SK-N-SH (cell line): ENCODE data around the gene NT5C1B. TPM values are rescaled to one million over a fixed set of nuclear protein-coding genes. Genes with fewer than 3 reads are reported as not detected.

Experiments
- CTCF ChIA-PET: fragments of 300-600, 350-600 bp; formaldehyde crosslinking; extraction: SDS; loops from one replicate; lab custom pipeline; 2021; lab: Yijun Ruan, JAX
- POLR2A ChIA-PET: fragments of 350-600 bp; sonication (Branson Sonifier 250); formaldehyde crosslinking; extraction: SDS; loops from one replicate; lab custom pipeline; 2020; ENCODE audit warnings: antibody characterized with exemption, inconsistent platforms; lab: Yijun Ruan, JAX
- DNase-seq: peaks from one replicate; pipeline ENCODE4 v3.0.0; 2012
- H2AFZ ChIP-seq: fragments of 200-600 bp; sonication (generic); 2 replicates; pipeline ENCODE4 v1.8.1; 2016; ENCODE audit warnings: antibody characterized with exemption, mild to moderate bottlenecking, low read depth
- H3F3A ChIP-seq: fragments of 200-600 bp; sonication (generic); replicated peaks from 2 replicates; pipeline ENCODE3; 2016; ENCODE audit warnings: antibody characterized with exemption, mild to moderate bottlenecking; ENCODE audit not compliant: insufficient read depth
- H3K27ac ChIP-seq, 2 experiments: fragments of 200-500 bp in 1 of 2; fragments of 200-600 bp in 1 of 2; sonication (Bioruptor generic) in 1 of 2; sonication (generic), shearing (Covaris generic) in 1 of 2; 2 replicates each; pipeline versions ENCODE4 v1.5.1 to v1.6.1; 2014 to 2016; ENCODE audit warnings: low read depth in 2 of 2, inconsistent platforms in 1 of 2, low read length in 1 of 2, mild to moderate bottlenecking in 1 of 2, mixed read lengths in 1 of 2
- H3K27me3 ChIP-seq: fragments of 200-600 bp; sonication (generic), shearing (Covaris generic); 2 replicates; pipeline ENCODE4 v1.6.1; 2016; ENCODE audit warnings: mixed run types; ENCODE audit not compliant: insufficient read depth
- H3K36me3 ChIP-seq, 2 experiments: fragments of 200-500 bp in 1 of 2; fragments of 200-600 bp in 1 of 2; sonication (Bioruptor generic) in 1 of 2; sonication (generic) in 1 of 2; replicated peaks in 1 of 2; 2 replicates each; pipeline versions ENCODE3 to v1.5.1; 2014 to 2016; ENCODE audit warnings: low read length in 1 of 2, mild to moderate bottlenecking in 1 of 2; ENCODE audit not compliant: insufficient read depth in 2 of 2, control insufficient read depth in 1 of 2
- H3K4me1 ChIP-seq, 2 experiments: fragments of 200-500 bp in 1 of 2; fragments of 200-600 bp in 1 of 2; sonication (Bioruptor generic) in 1 of 2; sonication (generic), shearing (Covaris generic) in 1 of 2; 2 replicates each; pipeline versions ENCODE4 v1.5.1 to v1.6.1; 2014 to 2016; ENCODE audit warnings: low read depth in 1 of 2, low read length in 1 of 2, mixed run types in 1 of 2; ENCODE audit not compliant: insufficient read depth in 2 of 2, control insufficient read depth in 1 of 2
- H3K4me2 ChIP-seq: fragments of 200-600 bp; sonication (generic), shearing (Covaris generic); 2 replicates; pipeline ENCODE4 v1.6.1; 2017; ENCODE audit warnings: mixed run types
- H3K4me3 ChIP-seq, 2 experiments: fragments of 200-500 bp in 1 of 2; fragments of 200-600 bp in 1 of 2; sonication (Bioruptor generic) in 1 of 2; sonication (generic), shearing (Covaris generic) in 1 of 2; 2 replicates each; pipeline versions ENCODE4 v1.5.1 to v1.8.1; 2014 to 2016; ENCODE audit warnings: low read depth in 2 of 2, inconsistent platforms in 1 of 2, low read length in 1 of 2, mild to moderate bottlenecking in 1 of 2, mixed read lengths in 1 of 2, moderate library complexity in 1 of 2
- H3K79me2 ChIP-seq: fragments of 200-600 bp; sonication (generic); 2 replicates; pipeline ENCODE4 v1.8.1; 2017; ENCODE audit warnings: mild to moderate bottlenecking; ENCODE audit not compliant: insufficient read depth
- H3K9ac ChIP-seq: fragments of 200-600 bp; sonication (generic); 2 replicates; pipeline ENCODE4 v1.6.1; 2017; ENCODE audit warnings: mixed run types
- H3K9me2 ChIP-seq: fragments of 200-600 bp; sonication (generic); 2 replicates; pipeline ENCODE4 v1.6.1; 2017; ENCODE audit warnings: mixed run types
- H3K9me3 ChIP-seq: fragments of 200-600 bp; sonication (generic); 2 replicates; pipeline ENCODE4 v1.6.1; 2017; ENCODE audit warnings: mixed run types, mild to moderate bottlenecking, moderate library complexity
- H4K20me1 ChIP-seq: fragments of 200-600 bp; sonication (generic); 2 replicates; pipeline ENCODE4 v1.6.1; 2017; ENCODE audit warnings: mild to moderate bottlenecking, mixed run types; ENCODE audit not compliant: insufficient read depth
- CHD2 ChIP-seq: fragments of 150-350 bp; IDR thresholded peaks from 2 replicates; pipeline ENCODE4 v1.6.1; 2018; ENCODE audit warnings: low read length; ENCODE audit not compliant: partially characterized antibody
- FOSL2 ChIP-seq: IDR thresholded peaks from 2 replicates; pipeline ENCODE4 v1.4.0; 2012; ENCODE audit warnings: low read depth, mild to moderate bottlenecking, moderate library complexity, borderline replicate concordance
- MEF2A ChIP-seq: IDR thresholded peaks from 2 replicates; pipeline ENCODE4 v1.4.0; 2012; ENCODE audit warnings: low read depth, borderline replicate concordance
- MXI1 ChIP-seq: IDR thresholded peaks from 2 replicates; pipeline ENCODE4 v1.6.1; 2012; ENCODE audit warnings: mild to moderate bottlenecking, low read depth, low read length, improper control_type of control experiment
- NFIC ChIP-seq: IDR thresholded peaks from 2 replicates; pipeline ENCODE4 v1.4.0; 2012; ENCODE audit warnings: borderline replicate concordance
- POLR2AphosphoS5 ChIP-seq: IDR thresholded peaks from 2 replicates; pipeline ENCODE4 v1.6.1; 2012; ENCODE audit warnings: low read depth, low read length
- RAD21 ChIP-seq: IDR thresholded peaks from 2 replicates; pipeline ENCODE4 v1.6.1; 2012; ENCODE audit warnings: mild to moderate bottlenecking, low read length
- RXRA ChIP-seq: IDR thresholded peaks from 2 replicates; pipeline ENCODE4 v1.4.0; 2012; ENCODE audit warnings: low read depth, mild to moderate bottlenecking, borderline replicate concordance
- TEAD4 ChIP-seq: IDR thresholded peaks from 2 replicates; pipeline ENCODE4 v1.4.0; 2012; ENCODE audit warnings: mild to moderate bottlenecking, borderline replicate concordance; ENCODE audit not compliant: insufficient read depth
- YY1 ChIP-seq: IDR thresholded peaks from 2 replicates; pipeline ENCODE4 v1.4.0; 2012; ENCODE audit warnings: low read depth, mild to moderate bottlenecking
- WGBS: methylation state at CpG from one replicate; pipeline ENCODE4 v1.1.6; 2017; ENCODE audit warnings: low lambda C conversion rate; 5-methylcytosine and 5-hydroxymethylcytosine counted together
- polyA plus RNA-seq, 3 experiments: library from polyadenylated mRNA; depleted of rRNA; stranded (reverse); fragments of >200 nt; gene quantifications; 2 replicates each; pipeline ENCODE4 v1.2.3, GENCODE V29; 2012
- TF ChIP-seq, protein P1 (sequence below): IDR thresholded peaks from 2 replicates; pipeline ENCODE4 v1.4.0; 2012; ENCODE audit warnings: low read depth, borderline replicate concordance
- TF ChIP-seq, protein P2 (sequence below): fragments of 200-600 bp; sonication (generic); IDR thresholded peaks from 2 replicates; pipeline ENCODE4 v1.6.1; 2017; ENCODE audit warnings: antibody characterized with exemption, mild to moderate bottlenecking, moderate library complexity
- TF ChIP-seq, protein P3 (sequence below): IDR thresholded peaks from 2 replicates; pipeline ENCODE4; 2012

NT5C1B gene
- polyA plus RNA-seq, 1 of the 3 experiments (the other 2 are of a cell fraction) = not detected

DNA sequence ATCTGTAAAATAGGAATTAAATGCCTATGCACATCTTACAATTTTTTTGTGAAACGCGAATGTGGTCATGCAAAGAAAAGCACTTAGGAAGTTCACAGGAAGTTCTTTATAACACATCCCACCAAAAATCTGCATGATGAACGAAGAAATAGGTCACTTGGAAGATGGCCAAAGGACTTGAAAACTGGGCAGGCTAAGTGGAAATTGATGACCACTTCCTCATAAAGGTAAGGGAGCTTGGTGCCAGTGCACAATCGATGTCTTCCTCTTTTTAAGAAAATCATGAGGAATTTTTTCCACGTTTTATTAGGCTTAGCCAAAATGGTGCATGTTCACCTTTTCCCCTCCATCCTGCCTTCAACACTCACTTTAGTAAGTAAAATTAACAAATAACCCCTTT lies 8.2 kb upstream of the NT5C1B start:
- no peak for TF ChIP-seq RXRA
- TF ChIP-seq FOSL2 = no peak
- peak; percentile 17 for TF ChIP-seq NFIC
- no peak for DNase-seq
- H3K9ac ChIP-seq = no peak overlapping the region
- ChIA-PET CTCF (no interaction called here), POLR2A (no interaction called here)
- H2AFZ ChIP-seq = no peak overlapping the region
- H4K20me1 ChIP-seq = no peaks in the 10 kb centered on the region
- no peak overlapping the region for H3K4me2 ChIP-seq
- no peaks in the 10 kb centered on the region for H3K27me3 ChIP-seq
- H3K27ac ChIP-seq = no peak overlapping the region
- no peaks in the 10 kb centered on the region for H3K9me3 ChIP-seq
- peaks cover 25% of the 10 kb centered on the region for H3F3A ChIP-seq
- H3K4me3 ChIP-seq = no peak overlapping the region
- peaks cover 16 to 22% of the 10 kb centered on the region in 2 experiments for H3K4me1 ChIP-seq
- H3K9me2 ChIP-seq = no peaks in the 10 kb centered on the region
- 86% methylated on average over 5 of the region's 5 CpGs for WGBS
- H3K36me3 ChIP-seq = peaks cover 0 to 3% of the 10 kb centered on the region in 2 experiments
- H3K79me2 ChIP-seq = no peaks in the 10 kb centered on the region

DNA sequence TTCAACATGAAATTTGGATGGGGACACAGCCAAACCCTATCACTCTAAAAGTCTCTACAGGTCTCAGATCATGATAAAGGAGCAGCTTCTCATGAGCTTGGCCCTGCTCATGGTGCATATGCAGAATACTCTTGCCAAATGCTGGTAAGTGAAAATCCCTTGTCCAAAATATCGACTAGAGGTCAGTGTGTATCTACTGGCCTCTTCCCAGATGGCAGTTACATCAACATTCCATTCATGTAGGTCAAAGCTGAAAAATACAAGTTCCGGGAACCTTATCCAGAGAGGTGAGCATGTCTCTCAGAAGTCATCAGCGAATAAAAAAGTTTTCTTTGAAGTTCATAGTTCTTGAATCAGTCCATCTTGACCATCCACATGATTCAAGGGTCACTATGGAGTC lies 7.6 kb upstream of the NT5C1B start:
- DNase-seq = no peak

More for the DNA sequence above, 7.6 kb upstream of the NT5C1B start:
- CTCF ChIA-PET = no interaction called here
- Histone ChIP-seq H3K4me3 (no peak overlapping the region), H3F3A (peaks cover 25% of the 10 kb centered on the region), H3K4me2 (no peak overlapping the region), H3K27me3 (no peaks in the 10 kb centered on the region), H2AFZ (no peak overlapping the region), H3K36me3 (peaks cover 0 to 3% of the 10 kb centered on the region in 2 experiments), H3K4me1 (peaks cover 16 to 22% of the 10 kb centered on the region in 2 experiments), H3K27ac (no peak overlapping the region), H3K79me2 (no peaks in the 10 kb centered on the region), H3K9me2 (no peaks in the 10 kb centered on the region), H4K20me1 (no peaks in the 10 kb centered on the region), H3K9ac (no peak overlapping the region), H3K9me3 (no peaks in the 10 kb centered on the region)
- WGBS = 71% methylated on average over 3 of the region's 3 CpGs
- TF ChIP-seq, protein P1, sequence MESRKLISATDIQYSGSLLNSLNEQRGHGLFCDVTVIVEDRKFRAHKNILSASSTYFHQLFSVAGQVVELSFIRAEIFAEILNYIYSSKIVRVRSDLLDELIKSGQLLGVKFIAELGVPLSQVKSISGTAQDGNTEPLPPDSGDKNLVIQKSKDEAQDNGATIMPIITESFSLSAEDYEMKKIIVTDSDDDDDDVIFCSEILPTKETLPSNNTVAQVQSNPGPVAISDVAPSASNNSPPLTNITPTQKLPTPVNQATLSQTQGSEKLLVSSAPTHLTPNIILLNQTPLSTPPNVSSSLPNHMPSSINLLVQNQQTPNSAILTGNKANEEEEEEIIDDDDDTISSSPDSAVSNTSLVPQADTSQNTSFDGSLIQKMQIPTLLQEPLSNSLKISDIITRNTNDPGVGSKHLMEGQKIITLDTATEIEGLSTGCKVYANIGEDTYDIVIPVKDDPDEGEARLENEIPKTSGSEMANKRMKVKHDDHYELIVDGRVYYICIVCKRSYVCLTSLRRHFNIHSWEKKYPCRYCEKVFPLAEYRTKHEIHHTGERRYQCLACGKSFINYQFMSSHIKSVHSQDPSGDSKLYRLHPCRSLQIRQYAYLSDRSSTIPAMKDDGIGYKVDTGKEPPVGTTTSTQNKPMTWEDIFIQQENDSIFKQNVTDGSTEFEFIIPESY = no peak
- TF ChIP-seq MXI1 (no peak), RAD21 (no peak), TEAD4 (no peak), YY1 (no peak), MEF2A (no peak), FOSL2 (no peak), RXRA (no peak), CHD2 (no peak), POLR2AphosphoS5 (no peak)
- TF ChIP-seq, protein P2, sequence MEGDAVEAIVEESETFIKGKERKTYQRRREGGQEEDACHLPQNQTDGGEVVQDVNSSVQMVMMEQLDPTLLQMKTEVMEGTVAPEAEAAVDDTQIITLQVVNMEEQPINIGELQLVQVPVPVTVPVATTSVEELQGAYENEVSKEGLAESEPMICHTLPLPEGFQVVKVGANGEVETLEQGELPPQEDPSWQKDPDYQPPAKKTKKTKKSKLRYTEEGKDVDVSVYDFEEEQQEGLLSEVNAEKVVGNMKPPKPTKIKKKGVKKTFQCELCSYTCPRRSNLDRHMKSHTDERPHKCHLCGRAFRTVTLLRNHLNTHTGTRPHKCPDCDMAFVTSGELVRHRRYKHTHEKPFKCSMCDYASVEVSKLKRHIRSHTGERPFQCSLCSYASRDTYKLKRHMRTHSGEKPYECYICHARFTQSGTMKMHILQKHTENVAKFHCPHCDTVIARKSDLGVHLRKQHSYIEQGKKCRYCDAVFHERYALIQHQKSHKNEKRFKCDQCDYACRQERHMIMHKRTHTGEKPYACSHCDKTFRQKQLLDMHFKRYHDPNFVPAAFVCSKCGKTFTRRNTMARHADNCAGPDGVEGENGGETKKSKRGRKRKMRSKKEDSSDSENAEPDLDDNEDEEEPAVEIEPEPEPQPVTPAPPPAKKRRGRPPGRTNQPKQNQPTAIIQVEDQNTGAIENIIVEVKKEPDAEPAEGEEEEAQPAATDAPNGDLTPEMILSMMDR = no peak
- TF ChIP-seq, protein P3, sequence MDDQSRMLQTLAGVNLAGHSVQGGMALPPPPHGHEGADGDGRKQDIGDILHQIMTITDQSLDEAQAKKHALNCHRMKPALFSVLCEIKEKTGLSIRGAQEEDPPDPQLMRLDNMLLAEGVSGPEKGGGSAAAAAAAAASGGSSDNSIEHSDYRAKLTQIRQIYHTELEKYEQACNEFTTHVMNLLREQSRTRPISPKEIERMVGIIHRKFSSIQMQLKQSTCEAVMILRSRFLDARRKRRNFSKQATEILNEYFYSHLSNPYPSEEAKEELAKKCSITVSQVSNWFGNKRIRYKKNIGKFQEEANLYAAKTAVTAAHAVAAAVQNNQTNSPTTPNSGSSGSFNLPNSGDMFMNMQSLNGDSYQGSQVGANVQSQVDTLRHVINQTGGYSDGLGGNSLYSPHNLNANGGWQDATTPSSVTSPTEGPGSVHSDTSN = no peak
- POLR2A ChIA-PET = no interaction called here
